B cell (primary cell): Measurements from ENCODE around the gene THSD7A. TPM values are rescaled to one million over a fixed set of nuclear protein-coding genes. Genes with fewer than 3 reads are reported as not detected.

Experiments
- ATAC-seq: fragments of 200-7000 bp; cut with Tn5 transposase; one replicate; pipeline ENCODE4 v1.10.0; 2021; ENCODE audit warnings: low read depth, mild to moderate bottlenecking, moderate number of reproducible peaks, moderate library complexity
- CTCF ChIA-PET: fragments of 350-600 bp; sonication (Branson Sonifier 250); formaldehyde crosslinking; loops from one replicate; lab custom pipeline; 2021; ENCODE audit warnings: antibody characterized with exemption, inconsistent platforms; lab: Charles Lee
- POLR2A ChIA-PET: fragments of 350-600 bp; sonication (Branson Sonifier 250); formaldehyde crosslinking; loops from one replicate; lab custom pipeline; 2021; ENCODE audit warnings: antibody characterized with exemption; lab: Charles Lee
- DNase-seq: peaks from one replicate; pipeline ENCODE4 v3.0.0; 2013
- H2AFZ ChIP-seq: 2 replicates; pipeline ENCODE4 v1.6.1; 2012; ENCODE audit warnings: mild to moderate bottlenecking, low read depth, low read length; ENCODE audit not compliant: insufficient read depth, poor library complexity, severe bottlenecking
- H3K27ac ChIP-seq, 2 donors: 1 replicate in 1 of 2; 2 replicates in 1 of 2; pipeline ENCODE4 v1.5.1; 2012 to 2013; ENCODE audit warnings: low read length in 2 of 2, mild to moderate bottlenecking in 2 of 2, moderate library complexity in 1 of 2
- H3K27me3 ChIP-seq, 4 experiments: fragments of 200-600 bp in 1 of 4; sonication (generic) in 1 of 4; replicated peaks in 1 of 4; 1 replicate in 2 of 4; 2 replicates in 2 of 4; pipeline versions ENCODE4 v1.6.1 to v1.7.0; 2013 to 2016; ENCODE audit warnings: low read length in 3 of 4, mild to moderate bottlenecking in 2 of 4, mixed read lengths in 1 of 4, moderate library complexity in 1 of 4; ENCODE audit not compliant: insufficient read depth in 4 of 4, control insufficient read depth in 3 of 4; ENCODE audit errors: control extremely low read depth in 1 of 4
- H3K36me3 ChIP-seq, 2 experiments: replicated peaks in 1 of 2; 1 replicate in 1 of 2; 2 replicates in 1 of 2; pipeline versions ENCODE4 v1.6.1 to v1.7.1; 2013; ENCODE audit warnings: low read length in 1 of 2; ENCODE audit not compliant: insufficient read depth in 2 of 2, control insufficient read depth in 1 of 2; ENCODE audit errors: control extremely low read depth in 1 of 2, extremely low read depth in 1 of 2
- H3K4me1 ChIP-seq, 2 donors: fragments of 200-600 bp in 1 of 2; sonication (generic) in 1 of 2; 1 replicate in 1 of 2; 2 replicates in 1 of 2; pipeline versions ENCODE4 v1.5.1 to v1.6.1; 2013 to 2017; ENCODE audit warnings: low read length in 2 of 2; ENCODE audit not compliant: control insufficient read depth in 2 of 2, insufficient read depth in 2 of 2
- H3K4me2 ChIP-seq: replicated peaks from 2 replicates; pipeline ENCODE3; 2012; ENCODE audit warnings: mild to moderate bottlenecking, low read depth, low read length; ENCODE audit not compliant: poor library complexity, severe bottlenecking
- H3K4me3 ChIP-seq, 5 experiments: fragments of 200-600 bp in 1 of 5; sonication (generic) in 1 of 5; 1 replicate in 3 of 5; 2 replicates in 2 of 5; pipeline versions ENCODE4 v1.5.1 to v1.7.0; 2011 to 2016; ENCODE audit warnings: low read length in 4 of 5, mild to moderate bottlenecking in 4 of 5, low read depth in 2 of 5, control low read depth in 1 of 5, moderate library complexity in 1 of 5; ENCODE audit not compliant: insufficient read depth in 1 of 5; ENCODE audit errors: control extremely low read depth in 1 of 5, extremely low read depth in 1 of 5
- H3K79me2 ChIP-seq: fragments of 200-600 bp; sonication (generic); one replicate; pipeline ENCODE4 v1.6.0; 2016; ENCODE audit warnings: low read length; ENCODE audit not compliant: control insufficient read depth, insufficient read depth
- H3K9ac ChIP-seq: fragments of 200-600 bp; sonication (generic); 2 replicates; pipeline ENCODE4 v1.6.1; 2017; ENCODE audit warnings: mild to moderate bottlenecking, low read length, moderate library complexity
- H3K9me3 ChIP-seq, 3 donors: one replicate each; pipeline versions ENCODE4 v1.6.1 to v1.7.1; 2013; ENCODE audit warnings: low read length in 2 of 3; ENCODE audit not compliant: control insufficient read depth in 2 of 3, insufficient read depth in 1 of 3; ENCODE audit errors: control extremely low read depth in 1 of 3
- H4K20me1 ChIP-seq: 2 replicates; pipeline ENCODE4 v1.6.0; 2012; ENCODE audit warnings: mild to moderate bottlenecking, low read length; ENCODE audit not compliant: insufficient read depth, control insufficient read depth, poor library complexity, severe bottlenecking
- H3K27ac Mint-ChIP-seq: one replicate; pipeline ENCODE4 v1.8.0; 2021; ENCODE audit warnings: mixed read lengths
- H3K27me3 Mint-ChIP-seq: one replicate; pipeline ENCODE4 v1.8.0; 2021; ENCODE audit warnings: mixed read lengths
- H3K4me1 Mint-ChIP-seq: one replicate; pipeline ENCODE4 v1.8.0; 2021; ENCODE audit warnings: mixed read lengths
- H3K4me3 Mint-ChIP-seq: one replicate; pipeline ENCODE4 v1.8.0; 2021; ENCODE audit warnings: mixed read lengths
- H3K9me3 Mint-ChIP-seq: one replicate; pipeline ENCODE4 v1.8.0; 2022; ENCODE audit warnings: mixed read lengths; ENCODE audit not compliant: insufficient read depth
- CTCF ChIP-seq: fragments of 200-600 bp; IDR thresholded peaks from one replicate; pipeline ENCODE4 v1.8.0; 2022; ENCODE audit warnings: antibody characterized with exemption, mild to moderate bottlenecking
- EZH2 ChIP-seq: IDR thresholded peaks from 2 replicates; pipeline ENCODE4 v1.6.1; 2012; ENCODE audit warnings: borderline replicate concordance, low read depth, mild to moderate bottlenecking, moderate library complexity, low read length; ENCODE audit not compliant: insufficient read depth, poor library complexity, severe bottlenecking
- WGBS: methylation state at CpG from one replicate; pipeline ENCODE4 v1.1.5; 2013; ENCODE audit warnings: missing lambda C conversion rate; ENCODE audit not compliant: insufficient coverage; 5-methylcytosine and 5-hydroxymethylcytosine counted together
- intact Hi-C: fragments of 100-400 bp; cut with micrococcal nuclease; formaldehyde crosslinking; loops from one replicate; pipeline ENCODE4 v1.10.0; 2022
- polyA plus RNA-seq: library from polyadenylated mRNA; depleted of rRNA; stranded (reverse); fragments of >200 nt; gene quantifications from 2 replicates; pipeline ENCODE4 v1.2.3, GENCODE V29; 2012
- total RNA-seq, 2 donors: library from RNA; stranded (reverse); fragments of 120-200 nt in 1 of 2; gene quantifications; 1 replicate in 1 of 2; 2 replicates in 1 of 2; pipeline versions ENCODE4 v1.2.3 to v1.2.4, GENCODE V29; 2013 to 2022

THSD7A gene
- total and polyA plus RNA-seq, 2 donors (not counting 1 experiment from before 2014, with no cell fraction given): not detected

DNA sequence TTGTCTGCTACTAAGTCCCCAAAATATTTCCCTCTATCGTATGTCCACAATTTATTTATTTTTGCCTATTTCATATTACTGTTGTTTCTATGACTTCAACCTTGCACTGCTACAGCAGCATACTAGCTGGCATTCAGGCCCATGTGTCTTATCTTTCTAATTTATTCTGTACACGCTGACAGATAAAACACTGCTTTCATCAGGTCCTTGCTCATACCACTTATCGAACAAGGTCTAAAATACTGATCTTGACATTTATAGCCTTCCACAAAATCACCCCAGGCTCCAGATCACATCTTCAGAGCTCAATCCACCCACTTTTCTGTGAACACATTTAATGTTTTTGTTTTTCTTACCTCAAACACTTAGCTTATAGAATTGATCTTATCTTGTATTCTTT, 374.6 kb downstream of the THSD7A start:
- no peak for TF ChIP-seq CTCF
- TF ChIP-seq EZH2: no peak
- H3K27ac ChIP-seq: no peak overlapping the region
- DNase-seq (no peak), ATAC-seq (no peak)
- no peak overlapping the region for H3K4me3 Mint-ChIP-seq
- H3K27me3 ChIP-seq: no peaks in the 10 kb centered on the region
- no peaks in the 10 kb centered on the region for H3K36me3 ChIP-seq
- ChIA-PET CTCF (no interaction called here), POLR2A (no interaction called here)
- H3K79me2 ChIP-seq: no peaks in the 10 kb centered on the region
- H3K4me2 ChIP-seq: no peak overlapping the region
- H3K27me3 Mint-ChIP-seq: no peaks in the 10 kb centered on the region
- intact Hi-C loops: no loop called here
- WGBS: 94% methylated on average over 3 of the region's 3 CpGs
- no peak overlapping the region for H3K9ac ChIP-seq
- no peaks in the 10 kb centered on the region for H4K20me1 ChIP-seq
- H3K4me1 ChIP-seq: no peaks in the 10 kb centered on the region
- H2AFZ ChIP-seq: no peak overlapping the region
- H3K9me3 ChIP-seq: no peaks in the 10 kb centered on the region
- no peak overlapping the region for H3K4me3 ChIP-seq
- H3K9me3 Mint-ChIP-seq: no peaks in the 10 kb centered on the region
- no peak overlapping the region for H3K27ac Mint-ChIP-seq
- no peaks in the 10 kb centered on the region for H3K4me1 Mint-ChIP-seq

- H3K27me3 ChIP-seq: no peaks in the 10 kb centered on the region
- DNase-seq (no peak), ATAC-seq (no peak)
- Mint-ChIP-seq H3K4me1 (no peaks in the 10 kb centered on the region), H3K4me3 (no peak overlapping the region), H3K27me3 (no peaks in the 10 kb centered on the region), H3K9me3 (no peaks in the 10 kb centered on the region), H3K27ac (no peak overlapping the region)
- no peak for TF ChIP-seq EZH2
- no peak for TF ChIP-seq CTCF
- POLR2A ChIA-PET: no interaction called here
- H3K4me1 ChIP-seq: no peaks in the 10 kb centered on the region
- intact Hi-C loops: no loop called here
- no peaks in the 10 kb centered on the region for H4K20me1 ChIP-seq
- WGBS: no CpG with 5 or more reads among the region's 1 CpG
- no peaks in the 10 kb centered on the region for H3K79me2 ChIP-seq
- H2AFZ ChIP-seq: no peak overlapping the region
- CTCF ChIA-PET: no interaction called here
- no peaks in the 10 kb centered on the region for H3K9me3 ChIP-seq
- H3K36me3 ChIP-seq: no peaks in the 10 kb centered on the region
- no peak overlapping the region for H3K4me3 ChIP-seq
- H3K4me2 ChIP-seq: no peak overlapping the region
- H3K27ac ChIP-seq: no peak overlapping the region
- H3K9ac ChIP-seq: no peak overlapping the region
Measured at GRCh38 chr7:11456574-11456973, 375.4 kb downstream of the THSD7A start.
